Brain microvascular endothelial cell (primary cell): ENCODE data around the gene NPB.

Source experiments
- DNase-seq: peaks from one replicate; pipeline ENCODE4 v3.0.0-alpha.2; 2020
- H3K27ac ChIP-seq: fragments of 250-450 bp; sonication (Bioruptor Pico); 2 replicates; pipeline ENCODE4 v1.5.1; 2020; ENCODE audit warnings: mild to moderate bottlenecking, moderate library complexity
- H3K27me3 ChIP-seq: fragments of 250-450 bp; sonication (Bioruptor Pico); replicated peaks from 2 replicates; pipeline ENCODE4 v1.5.1; 2020; ENCODE audit warnings: mild to moderate bottlenecking
- H3K36me3 ChIP-seq: fragments of 250-450 bp; sonication (Bioruptor Pico); replicated peaks from 2 replicates; pipeline ENCODE4 v1.5.1; 2020; ENCODE audit warnings: mild to moderate bottlenecking
- H3K4me3 ChIP-seq: 2 replicates; pipeline ENCODE4 v1.5.1; 2011; ENCODE audit warnings: low read depth, mild to moderate bottlenecking, control low read depth, low read length, moderate library complexity
- in situ Hi-C: cut with HindIII; loops from 2 replicates; pipeline ENCODE4 v1.10.0; 2017; ENCODE audit warnings: low sequenced_read_pairs, low pct_ligation_motif_present
- TF ChIP-seq, protein P1 (sequence below): IDR thresholded peaks from 2 replicates; pipeline ENCODE4 v1.5.1; 2011; ENCODE audit warnings: low read depth, mild to moderate bottlenecking, moderate library complexity, low read length, control low read depth, inconsistent platforms; ENCODE audit errors: missing control alignments

NPB gene

DNA sequence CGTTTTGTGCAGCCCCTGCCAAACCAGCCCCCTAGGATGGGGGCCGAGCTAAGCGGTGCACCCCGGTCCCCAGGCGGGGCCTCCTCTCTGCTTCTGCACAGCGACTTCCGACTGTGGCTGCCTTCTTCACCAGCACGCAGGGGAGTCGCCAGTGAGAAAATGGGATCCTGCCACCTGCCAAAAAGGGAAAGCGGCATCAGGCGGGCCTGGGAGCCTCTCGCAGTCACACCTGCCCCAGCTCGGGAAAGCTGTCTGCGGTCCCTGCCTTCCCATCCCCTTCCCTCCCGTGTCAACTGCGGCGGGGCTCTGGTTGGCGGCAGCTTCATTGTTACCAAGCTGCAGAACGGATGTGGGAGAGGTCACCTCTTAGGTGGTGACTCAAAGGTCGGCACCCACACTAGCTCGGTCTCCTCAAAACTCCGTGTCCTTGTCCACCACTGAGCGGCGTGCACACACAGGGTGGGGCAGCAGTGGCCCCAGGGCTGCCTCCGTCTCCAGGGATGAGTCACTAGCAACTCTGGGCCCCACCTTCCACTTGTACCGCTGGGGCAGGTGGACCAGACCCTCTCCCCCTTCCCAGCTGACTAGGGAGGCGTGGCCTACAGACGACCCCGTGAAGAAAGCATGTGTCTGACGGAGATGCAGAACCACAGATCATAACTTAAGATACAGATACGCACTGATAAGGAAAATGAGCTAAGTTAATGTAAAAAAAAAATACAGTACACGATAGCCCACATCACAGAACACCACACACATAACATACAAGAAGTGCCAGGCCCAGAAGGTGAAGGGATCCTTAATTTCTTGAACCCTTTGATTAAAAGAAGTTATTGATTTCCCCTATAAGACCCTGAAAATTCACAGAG is 10.6 kb downstream of the NPB start:
- Histone ChIP-seq H3K27me3 (no peaks in the 10 kb centered on the region), H3K4me3 (no peak overlapping the region), H3K36me3 (peaks cover 37% of the 10 kb centered on the region)

DNA sequence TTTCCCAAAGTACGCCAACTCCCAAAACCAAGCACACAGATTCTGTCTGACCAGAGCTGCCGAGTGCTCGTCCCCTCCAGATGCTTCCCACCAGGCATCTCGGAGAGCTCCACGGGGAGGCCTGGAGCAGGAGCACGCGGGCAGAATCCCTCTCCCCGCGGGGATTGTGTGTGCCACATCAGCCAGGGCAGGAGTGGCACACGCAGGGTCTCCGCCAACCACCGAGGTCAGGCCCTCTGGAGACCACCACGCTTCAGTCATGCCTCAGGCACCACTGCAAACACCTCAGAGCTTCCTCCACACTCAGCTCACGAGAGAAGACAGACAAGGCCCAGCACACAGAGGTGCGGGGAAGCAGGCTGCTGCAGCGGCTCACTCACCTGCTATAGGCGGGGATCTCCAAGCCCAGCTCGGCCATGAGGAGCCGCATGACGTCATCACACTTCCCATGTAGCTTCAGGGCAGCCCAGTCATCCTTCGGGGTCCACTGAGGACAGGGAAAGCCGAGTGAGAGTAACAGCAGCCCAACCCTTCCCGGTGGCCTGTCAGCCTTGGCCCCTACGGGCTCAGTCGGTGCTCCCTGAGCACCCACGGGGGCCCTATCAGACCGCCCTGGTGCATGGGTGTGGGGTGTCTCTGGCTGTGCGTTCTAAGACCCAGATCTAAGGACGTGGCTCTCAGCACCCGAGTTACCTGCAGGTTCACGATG is 11.5 kb downstream of the NPB start:
- Histone ChIP-seq H3K27ac (no peak overlapping the region), H3K27me3 (no peaks in the 10 kb centered on the region), H3K36me3 (peaks cover 37% of the 10 kb centered on the region), H3K4me3 (no peak overlapping the region)
- TF ChIP-seq, protein P1, sequence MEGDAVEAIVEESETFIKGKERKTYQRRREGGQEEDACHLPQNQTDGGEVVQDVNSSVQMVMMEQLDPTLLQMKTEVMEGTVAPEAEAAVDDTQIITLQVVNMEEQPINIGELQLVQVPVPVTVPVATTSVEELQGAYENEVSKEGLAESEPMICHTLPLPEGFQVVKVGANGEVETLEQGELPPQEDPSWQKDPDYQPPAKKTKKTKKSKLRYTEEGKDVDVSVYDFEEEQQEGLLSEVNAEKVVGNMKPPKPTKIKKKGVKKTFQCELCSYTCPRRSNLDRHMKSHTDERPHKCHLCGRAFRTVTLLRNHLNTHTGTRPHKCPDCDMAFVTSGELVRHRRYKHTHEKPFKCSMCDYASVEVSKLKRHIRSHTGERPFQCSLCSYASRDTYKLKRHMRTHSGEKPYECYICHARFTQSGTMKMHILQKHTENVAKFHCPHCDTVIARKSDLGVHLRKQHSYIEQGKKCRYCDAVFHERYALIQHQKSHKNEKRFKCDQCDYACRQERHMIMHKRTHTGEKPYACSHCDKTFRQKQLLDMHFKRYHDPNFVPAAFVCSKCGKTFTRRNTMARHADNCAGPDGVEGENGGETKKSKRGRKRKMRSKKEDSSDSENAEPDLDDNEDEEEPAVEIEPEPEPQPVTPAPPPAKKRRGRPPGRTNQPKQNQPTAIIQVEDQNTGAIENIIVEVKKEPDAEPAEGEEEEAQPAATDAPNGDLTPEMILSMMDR, result no peak
- in situ Hi-C loops, result no loop called here
- DNase-seq, result no peak

More for the DNA sequence above, 10.6 kb downstream of the NPB start:
- TF ChIP-seq, protein P1, result no peak
- in situ Hi-C loops, result no loop called here
- DNase-seq, result no peak
- no peak overlapping the region for H3K27ac ChIP-seq

DNA sequence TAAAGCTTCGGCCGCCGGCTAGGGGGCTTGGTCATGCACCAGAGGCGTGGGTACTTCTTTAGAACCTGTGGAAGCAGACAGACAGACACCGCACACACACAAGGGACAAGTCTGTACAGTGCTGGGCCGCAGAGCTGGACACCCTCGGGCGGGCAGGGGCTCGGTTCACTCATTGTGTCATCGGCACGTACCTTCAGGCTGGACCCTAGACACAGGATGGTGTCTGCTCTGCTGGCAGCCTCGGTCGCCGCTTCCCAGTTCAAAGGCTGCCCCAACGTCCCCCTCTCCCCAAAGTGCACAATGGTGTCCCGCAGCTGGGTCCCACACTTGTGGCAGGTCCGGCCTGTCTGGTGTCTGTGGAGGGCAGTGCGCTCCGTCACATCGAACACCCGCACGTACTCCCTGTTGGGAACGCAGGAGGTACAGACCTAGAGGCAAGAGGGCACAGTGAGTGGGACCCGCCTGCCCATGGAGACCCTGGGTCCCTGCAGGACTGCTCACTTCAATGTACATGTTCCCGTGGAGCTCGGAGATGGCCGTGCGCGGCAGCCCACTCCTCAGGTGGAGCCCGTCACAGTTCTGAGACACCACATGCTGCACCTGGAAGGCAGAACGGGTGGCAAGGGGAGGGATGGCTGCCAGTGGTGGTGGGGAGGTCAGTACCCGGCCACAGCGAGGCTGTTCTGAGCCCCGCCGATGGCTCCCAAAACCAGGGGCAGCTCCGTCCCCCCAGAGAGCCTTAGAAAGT is 12.2 kb downstream of the NPB start:
- DNase-seq, result no peak
- H3K27ac ChIP-seq, result no peak overlapping the region
- in situ Hi-C loops, result no loop called here
- no peak overlapping the region for H3K4me3 ChIP-seq
- no peaks in the 10 kb centered on the region for H3K27me3 ChIP-seq
- H3K36me3 ChIP-seq, result peaks cover 40% of the 10 kb centered on the region
- TF ChIP-seq, protein P1, result no peak

DNA sequence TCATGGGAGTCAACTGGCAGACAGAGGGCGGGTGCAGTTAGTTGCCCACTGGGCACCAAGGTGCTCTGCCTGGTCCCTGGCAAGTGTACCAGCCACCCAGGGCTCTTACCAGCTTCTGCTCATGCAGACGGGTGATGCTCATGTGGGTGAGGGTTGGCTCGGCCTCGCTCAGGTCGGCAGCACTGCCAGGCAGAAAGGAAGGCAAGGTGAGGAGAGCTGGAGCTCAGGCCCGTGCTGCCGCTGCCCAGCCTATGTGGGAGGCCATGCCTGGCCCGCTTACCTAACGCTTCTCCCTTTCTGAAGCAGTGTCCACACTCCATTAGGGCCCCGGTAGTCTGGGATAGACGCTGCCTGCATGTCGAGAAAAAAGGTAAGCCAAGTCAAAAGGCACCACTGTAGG is 13.3 kb downstream of the NPB start:
- Histone ChIP-seq H3K27me3 (no peaks in the 10 kb centered on the region), H3K36me3 (peaks cover 47% of the 10 kb centered on the region), H3K4me3 (no peak overlapping the region), H3K27ac (no peak overlapping the region)
- in situ Hi-C loops, result no loop called here
- TF ChIP-seq, protein P1, result no peak
- no peak for DNase-seq

DNA sequence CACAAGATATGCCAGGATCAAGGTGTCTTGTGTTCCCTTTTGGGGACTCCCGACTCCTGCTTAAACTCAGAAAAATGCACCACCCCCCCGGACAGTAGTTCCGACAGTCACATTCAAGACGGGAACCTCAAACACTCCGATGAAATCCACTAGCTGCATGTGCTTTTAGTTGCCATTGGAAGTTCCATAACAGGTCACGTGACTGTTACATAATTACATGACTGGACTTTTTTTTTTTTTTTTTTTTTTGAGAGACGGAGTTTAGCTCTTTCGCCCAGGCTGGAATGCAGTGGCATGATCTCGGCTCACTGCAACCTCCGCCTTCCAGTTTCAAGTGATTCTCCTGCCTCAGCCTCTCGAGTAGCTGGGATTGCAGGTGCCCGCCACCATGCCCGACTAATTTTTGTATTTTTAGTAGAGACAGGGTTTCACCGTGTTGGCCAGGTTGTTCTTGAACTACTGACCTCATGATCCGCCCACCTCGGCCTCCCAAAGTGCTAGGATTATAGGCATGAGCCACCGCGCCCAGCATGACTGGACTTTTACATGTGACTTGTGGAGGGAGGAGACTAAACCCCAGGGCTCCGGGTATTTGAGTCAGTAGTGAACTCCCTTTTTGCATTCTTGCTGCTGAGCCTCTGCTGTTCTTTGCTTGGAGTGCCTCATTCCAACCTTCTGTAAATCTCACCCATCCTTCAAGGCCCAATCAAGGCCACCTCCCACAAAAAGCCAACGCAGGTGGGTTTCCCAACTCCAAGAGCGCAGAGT is 14.4 kb downstream of the NPB start:
- no peaks in the 10 kb centered on the region for H3K27me3 ChIP-seq
- no peak overlapping the region for H3K27ac ChIP-seq
- H3K4me3 ChIP-seq, result peak overlapping the region; percentile 55
- H3K36me3 ChIP-seq, result peaks cover 53% of the 10 kb centered on the region
- in situ Hi-C loops, result no loop called here
- peak; percentile 67 for DNase-seq
- TF ChIP-seq, protein P1, result no peak
